ENCODE measurements around the gene STMND1. TPM values are rescaled to one million over a fixed set of nuclear protein-coding genes. Genes with fewer than 3 reads are reported as not detected.

The STMND1 gene
- total and polyA plus RNA-seq, 2 of the 8 experiments (the other 6 are each of a cell fraction or from before 2014, with no cell fraction given) = not detected

GRCh38 chr6:17081860-17082508 is 19.9 kb upstream of the STMND1 start:
- Histone ChIP-seq H4K5ac (ENCODE audit: insufficient read length, low read depth, low read length) (no peak overlapping the region), H3K27me3 (replicated peaks in 1 of 4; ENCODE audit: control insufficient read depth in 3 of 4, extremely low read depth in 1 of 4, insufficient read depth in 3 of 4, low read length in 3 of 4) (no peaks in the 10 kb centered on the region), H3K4me3 (ENCODE audit: extremely low read depth in 1 of 4, insufficient read depth in 2 of 4, low read depth in 3 of 4, low read length in 4 of 4) (no peak overlapping the region), H3K4me1 (replicated peaks in 1 of 4; ENCODE audit: control insufficient read depth in 3 of 4, insufficient read depth in 4 of 4, low read length in 3 of 4) (no peaks in the 10 kb centered on the region), H3K23ac (ENCODE audit: insufficient read length) (no peak overlapping the region), H3K56ac (replicated peaks; ENCODE audit: insufficient read length, low read depth, low read length) (no peak overlapping the region), H3K4ac (replicated peaks; ENCODE audit: insufficient read length, low read depth, low read length) (no peak overlapping the region), H2BK20ac (ENCODE audit: low read length) (no peak overlapping the region), H3K36me3 (ENCODE audit: control insufficient read depth in 2 of 4, insufficient read depth in 4 of 4, low read length in 3 of 4) (no peaks in the 10 kb centered on the region), H3K79me1 (ENCODE audit: low read depth, low read length) (no peaks in the 10 kb centered on the region), H3K9ac (replicated peaks in 1 of 4; ENCODE audit: extremely low read depth in 1 of 4, low read depth in 3 of 4, low read length in 3 of 4) (no peak overlapping the region), H4K20me1 (replicated peaks in 1 of 2; ENCODE audit: control insufficient read depth in 1 of 2, insufficient read depth in 2 of 2, low read length in 2 of 2) (no peaks in the 10 kb centered on the region), H4K8ac (ENCODE audit: extremely low read depth, insufficient read depth, low read length) (no peak overlapping the region), H2BK12ac (ENCODE audit: low read depth, low read length) (no peak overlapping the region), H3K23me2 (ENCODE audit: low read depth, low read length) (no peaks in the 10 kb centered on the region; the same call in 1 of the 2 replicates), H2BK120ac (replicated peaks; ENCODE audit: low read depth, low read length) (no peak overlapping the region), H2AFZ (ENCODE audit: low read length) (no peak overlapping the region), H3K27ac (ENCODE audit: low read depth, low read length) (no peak overlapping the region), H3K18ac (ENCODE audit: extremely low read depth, low read length) (no peak overlapping the region), H2BK5ac (ENCODE audit: low read depth, low read length) (no peak overlapping the region), H2BK15ac (ENCODE audit: low read length) (no peak overlapping the region), H2AK5ac (ENCODE audit: low read depth, low read length) (no peak overlapping the region), H4K91ac (replicated peaks; ENCODE audit: insufficient read length, low read length) (no peak overlapping the region), H3K4me2 (ENCODE audit: insufficient read depth in 1 of 2, low read depth in 2 of 2, low read length in 2 of 2) (no peak overlapping the region), H3K9me3 (ENCODE audit: insufficient read depth in 2 of 2, low read depth in 1 of 2, low read length in 1 of 2) (no peaks in the 10 kb centered on the region), H3K79me2 (ENCODE audit: control insufficient read depth in 1 of 2, insufficient read depth in 2 of 2, low read length in 2 of 2) (no peaks in the 10 kb centered on the region), H3K14ac (ENCODE audit: insufficient read length) (no peak overlapping the region)
- DNase-seq (ENCODE audit: low read depth in 1 of 2, low spot score in 2 of 2) (no peak), FAIRE-seq (no peak)
- ChIA-PET CTCF (ENCODE audit: partially characterized antibody) (interaction anchor here (0.5 to 1.0 kb wide), 3 partner anchors 8 to 43 kb away, joined by 3 to 4 read pairs (median 3); no protein-coding TSS in a partner anchor), POLR2A (ENCODE audit: partially characterized antibody) (no interaction called here)
- WGBS, 2 experiments (ENCODE audit: extremely low coverage in 1 of 2, insufficient coverage in 1 of 2, insufficient read length in 1 of 2, insufficient replicate concordance in 2 of 2, low coverage in 1 of 2, low lambda C conversion rate in 2 of 2, missing lambda C conversion rate in 1 of 2) = 87% methylated on average over 5 of the region's 5 CpGs; no CpG with 5 or more reads in 1 of the 2 experiments
- TF ChIP-seq CHD1 (IDR thresholded peaks at IDR 0.05; ENCODE audit: low read depth, low read length) (no peak), USF2 (IDR thresholded peaks at IDR 0.05; ENCODE audit: low read length) (no peak), SIRT6 (IDR thresholded peaks at IDR 0.05; ENCODE audit: low read length) (no peak)

Data from H1 (cell line).